Dedifferentiated amniotic fluid mesenchymal stem cell (primary cell): ENCODE results near the gene PDYN.

Source experiments
- DNase-seq: peaks from one replicate; pipeline ENCODE4 v3.0.0-alpha.2; 2016; ENCODE audit errors: extremely low spot score

Gene PDYN

GRCh38 chr20:1994627-1995026 lies 769 bp upstream of the PDYN start:
- DNase-seq = no peak

DNA sequence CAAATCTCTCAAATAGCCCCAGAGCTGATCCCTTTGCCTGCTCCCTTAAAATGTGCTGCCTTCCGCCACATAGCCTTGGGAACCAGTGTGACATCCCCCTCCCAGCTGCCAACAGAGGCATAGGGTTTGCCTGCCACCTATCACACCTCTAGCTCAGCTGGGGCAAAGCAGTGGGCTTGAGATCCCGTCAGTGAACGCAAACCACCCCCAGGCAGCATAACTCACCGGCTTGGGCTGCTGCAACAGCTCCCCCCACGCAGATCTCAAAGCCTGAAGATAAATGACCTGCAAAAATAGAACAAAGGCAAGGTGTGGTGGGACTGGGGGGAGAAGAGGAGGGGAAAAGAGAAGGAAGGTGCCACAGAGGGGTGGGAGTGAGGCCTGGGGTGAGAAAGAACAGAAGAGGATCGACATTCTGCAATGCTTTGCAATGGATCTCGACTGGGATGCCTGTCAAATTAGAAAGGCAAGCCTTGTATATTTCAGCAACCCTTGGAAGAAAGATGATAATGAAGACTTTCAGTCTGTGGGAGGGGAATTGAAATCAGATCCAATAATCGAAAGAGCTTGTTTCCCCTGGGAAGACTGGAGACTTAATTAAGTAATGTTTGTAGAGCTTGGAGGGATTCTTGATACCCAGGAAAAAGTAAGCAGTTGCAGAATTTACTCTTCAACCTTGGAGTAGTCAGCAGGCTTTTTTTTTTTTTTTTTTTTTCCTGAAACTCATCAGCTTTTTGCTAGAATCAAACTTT lies 1.3 kb downstream of the PDYN start:
- no peak for DNase-seq

- no peak for DNase-seq
These were observed 6.0 kb downstream of the PDYN start for GRCh38 chr20:1987826-1988225.

GRCh38 chr20:1983301-1983700 lies 10.6 kb downstream of the PDYN start:
- DNase-seq = no peak

- no peak for DNase-seq
These were observed 11.2 kb downstream of the PDYN start for GRCh38 chr20:1982686-1983085.

GRCh38 chr20:1979106-1979778 lies 14.6 kb downstream of the PDYN start:
- no peak for DNase-seq

DNA sequence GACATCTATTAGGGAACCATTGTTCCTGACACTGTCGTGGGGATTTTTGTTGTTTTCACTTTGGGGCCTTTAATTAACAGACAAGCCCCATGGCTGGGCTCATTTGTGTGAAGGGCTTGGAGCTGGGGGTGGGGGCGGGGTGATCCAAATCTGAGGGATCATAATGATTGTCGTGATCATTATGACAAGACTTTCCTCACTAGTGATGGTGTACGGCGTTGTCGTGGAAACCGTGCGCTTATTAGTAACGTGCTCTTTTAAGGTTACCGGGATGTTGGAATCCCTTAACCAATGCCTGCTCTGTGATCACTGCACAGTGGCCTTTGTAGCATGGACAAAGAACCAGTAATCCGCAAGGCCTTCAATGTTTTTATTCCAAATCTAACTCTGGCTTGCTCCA lies 18.6 kb downstream of the PDYN start:
- no peak for DNase-seq

DNA sequence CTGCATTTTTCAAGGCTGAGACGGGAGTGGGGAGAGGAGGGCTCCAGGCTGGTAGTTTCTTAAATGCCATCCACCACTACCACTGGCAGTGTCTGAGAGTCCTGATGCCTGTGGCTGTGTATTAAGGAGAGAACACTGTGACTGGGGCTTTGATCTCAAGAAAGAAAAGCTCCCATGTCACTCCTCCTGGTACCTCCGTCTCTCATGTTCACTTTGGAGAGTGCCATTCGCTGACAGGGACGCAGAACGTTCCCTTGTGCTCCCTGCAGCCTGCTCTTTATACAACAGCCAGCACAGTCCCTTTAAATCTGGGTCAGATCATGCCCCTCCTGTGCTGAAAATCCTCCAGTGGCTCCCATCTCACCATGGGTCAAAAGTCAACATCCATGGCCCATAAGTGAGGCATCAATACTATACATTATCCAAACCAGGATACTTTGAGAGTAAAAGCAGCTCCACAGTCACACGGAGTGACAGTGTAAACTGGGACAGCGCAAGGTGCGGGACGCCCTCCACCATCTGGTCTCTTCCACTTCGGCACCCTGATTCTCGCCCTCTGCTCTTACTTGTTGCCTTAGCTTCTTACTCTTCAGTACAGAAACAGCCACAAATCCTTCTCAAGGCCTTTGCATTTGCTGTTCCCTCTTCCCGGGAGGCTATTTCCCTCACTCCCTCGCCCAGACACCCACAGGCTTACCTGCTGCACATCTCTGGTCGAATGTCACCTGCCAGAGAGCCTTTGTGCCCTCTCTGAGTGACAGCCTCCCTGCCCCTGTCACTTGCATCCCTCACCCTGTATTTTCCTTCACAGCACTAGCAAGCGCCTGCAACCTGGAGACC lies 20.0 kb downstream of the PDYN start:
- no peak for DNase-seq

- DNase-seq = no peak
These were observed 21.8 kb downstream of the PDYN start for GRCh38 chr20:1971893-1972586.

DNA sequence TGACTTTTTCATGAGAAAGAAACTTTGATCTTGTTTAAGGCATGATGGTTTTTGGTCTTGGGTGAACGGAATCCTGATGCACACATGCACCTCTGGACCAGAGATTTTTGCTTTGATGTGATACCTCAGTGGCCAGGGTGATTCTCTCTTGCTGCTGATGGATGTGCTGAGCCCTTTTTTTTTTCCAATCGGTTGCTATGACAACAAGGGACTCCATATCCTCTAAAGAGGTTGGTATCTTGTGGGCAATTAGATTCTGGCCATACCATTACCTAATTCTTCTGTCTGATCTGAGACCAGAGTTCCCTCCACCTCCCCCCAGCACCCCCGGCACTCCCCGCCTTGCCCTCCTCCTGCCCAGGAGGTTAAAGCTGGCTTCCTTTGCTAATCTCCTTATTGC lies 24.9 kb downstream of the PDYN start:
- DNase-seq = no peak

DNA sequence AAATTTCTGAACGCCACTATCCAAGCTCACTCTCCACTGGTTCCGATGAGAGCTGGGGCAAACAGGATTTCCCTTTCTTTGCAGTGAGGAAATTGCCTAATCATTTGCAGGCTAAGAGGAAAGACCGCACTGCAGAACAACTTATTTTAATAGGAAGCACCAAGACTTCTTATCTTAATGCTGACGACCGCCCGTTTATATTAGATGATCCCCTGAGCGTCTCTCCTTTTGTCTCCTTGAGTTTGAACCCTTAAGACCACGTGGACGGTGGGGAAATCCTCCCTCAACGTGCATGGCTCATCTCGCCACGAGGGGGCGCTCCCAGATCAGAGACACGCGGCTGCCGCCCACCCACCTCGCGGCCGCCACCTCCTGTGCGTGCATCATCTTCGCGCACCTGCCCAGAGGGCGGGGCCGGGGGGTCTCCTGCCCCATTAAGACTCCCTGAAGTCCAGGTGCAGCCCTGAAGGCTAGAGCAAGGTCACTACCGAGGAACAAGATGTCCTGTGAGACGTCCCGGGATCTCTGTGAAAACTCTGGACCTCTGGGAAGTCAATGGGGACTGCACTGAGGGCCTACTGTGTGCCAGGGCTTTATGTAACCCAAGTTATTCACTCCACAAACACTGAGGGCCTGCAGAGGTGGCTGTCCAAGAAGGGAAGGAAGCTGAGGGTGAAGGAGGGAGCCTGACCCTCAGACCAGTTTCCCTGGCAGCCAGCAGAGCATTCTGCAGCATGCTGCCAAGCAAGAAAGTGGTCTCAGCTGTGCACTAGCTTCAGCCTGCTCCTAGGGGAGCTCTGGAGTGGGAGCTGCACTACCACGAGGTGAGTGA lies 28.1 kb downstream of the PDYN start:
- peak; percentile 28 for DNase-seq

DNA sequence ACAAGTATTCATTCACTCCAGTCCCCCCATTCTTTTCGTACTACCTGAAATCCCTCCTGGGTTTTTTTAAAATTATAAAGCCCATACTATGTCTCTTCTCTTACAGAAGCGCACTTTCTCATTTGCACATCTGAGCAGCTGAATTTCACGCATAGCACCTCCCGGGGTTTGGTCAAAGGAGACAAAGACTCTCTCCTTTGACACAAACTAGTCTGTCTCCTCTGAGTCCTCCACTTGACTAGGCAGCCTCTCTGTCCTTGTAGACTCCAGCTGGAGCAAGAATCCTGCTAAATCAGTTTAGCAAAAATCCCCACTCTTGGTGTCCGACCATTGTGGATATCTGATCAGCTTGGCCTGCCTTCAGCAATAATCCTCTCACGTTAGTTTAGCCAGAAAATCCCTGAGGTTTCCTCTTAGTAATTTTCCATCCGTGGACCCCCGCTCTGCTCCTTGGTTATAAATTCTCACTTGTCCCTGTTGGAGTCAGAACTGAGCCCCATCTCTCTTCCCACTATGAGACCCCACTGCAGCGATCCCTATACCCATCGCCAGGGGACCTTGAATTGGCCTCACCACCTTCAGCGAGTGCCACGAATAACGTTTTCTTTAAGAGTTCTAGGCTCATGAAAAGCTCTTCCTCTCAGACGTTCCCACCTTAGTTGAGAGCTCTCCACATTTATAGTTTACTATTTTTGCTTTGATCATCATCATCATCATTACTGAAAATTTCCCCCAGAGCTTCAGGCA lies 29.0 kb downstream of the PDYN start:
- no peak for DNase-seq

DNA sequence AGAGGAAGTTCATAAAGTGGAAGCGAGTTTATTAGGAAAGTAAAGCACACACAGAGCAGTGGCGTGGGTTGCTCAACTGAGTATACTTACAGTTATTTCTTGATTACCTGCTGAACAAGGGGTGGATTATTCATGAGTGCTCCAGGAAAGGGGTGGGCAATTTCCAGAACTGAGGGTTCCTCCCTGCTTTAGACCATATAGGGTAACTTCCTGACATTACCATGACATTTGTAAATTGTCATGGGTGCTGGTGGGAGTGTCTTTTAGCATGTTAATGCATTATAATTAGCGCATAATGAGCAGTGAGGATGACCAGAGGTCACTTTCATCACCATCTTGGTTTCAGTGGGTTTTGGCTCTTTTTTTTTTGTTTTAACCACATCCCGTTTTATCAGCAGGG lies 29.8 kb downstream of the PDYN start:
- DNase-seq = no peak

GRCh38 chr20:1961374-1961773 lies 32.5 kb downstream of the PDYN start:
- DNase-seq = no peak

- DNase-seq = no peak
These were observed 34.7 kb downstream of the PDYN start for GRCh38 chr20:1959156-1959555.

- DNase-seq = no peak
These were observed 35.4 kb downstream of the PDYN start for GRCh38 chr20:1958426-1958825.

GRCh38 chr20:1955217-1955616 lies 38.6 kb downstream of the PDYN start:
- no peak for DNase-seq

GRCh38 chr20:1953621-1954020 lies 40.2 kb downstream of the PDYN start:
- no peak for DNase-seq

- DNase-seq = no peak
These were observed 40.9 kb downstream of the PDYN start for GRCh38 chr20:1952737-1953530.
